Right kidney (tissue), 1 donor: ENCODE data around the gene IRX4.
"Not testable (repeated sequence)": the region's sequence is repeated elsewhere in the genome, so short reads cannot be mapped to it uniquely, and the experiment has no call there.

Experiments used
- DNase-seq: peaks from one replicate; pipeline ENCODE4 v3.0.0-alpha.2; 2016

Gene IRX4

DNA sequence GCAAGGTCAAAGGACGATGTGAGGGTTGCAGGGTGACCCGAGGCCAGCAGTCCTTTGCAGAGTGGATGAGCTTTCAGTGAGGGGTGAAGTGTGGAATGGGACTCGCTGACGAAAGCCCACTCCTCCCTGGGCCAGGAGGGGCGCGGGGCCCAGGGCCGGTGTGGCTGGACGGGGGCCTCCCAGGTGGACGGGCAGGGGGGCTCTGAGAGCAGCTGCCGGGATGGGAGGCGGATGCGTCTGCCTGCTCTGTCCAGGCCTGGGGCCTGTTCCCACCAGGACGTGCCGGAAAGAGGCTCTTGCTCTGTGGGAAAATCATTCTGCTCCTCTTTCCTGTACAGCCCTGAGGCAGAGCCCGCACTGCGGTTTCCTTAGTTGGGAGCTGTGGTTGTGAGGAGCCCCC is 24.3 kb downstream of the IRX4 start:
- no peak for DNase-seq

DNA sequence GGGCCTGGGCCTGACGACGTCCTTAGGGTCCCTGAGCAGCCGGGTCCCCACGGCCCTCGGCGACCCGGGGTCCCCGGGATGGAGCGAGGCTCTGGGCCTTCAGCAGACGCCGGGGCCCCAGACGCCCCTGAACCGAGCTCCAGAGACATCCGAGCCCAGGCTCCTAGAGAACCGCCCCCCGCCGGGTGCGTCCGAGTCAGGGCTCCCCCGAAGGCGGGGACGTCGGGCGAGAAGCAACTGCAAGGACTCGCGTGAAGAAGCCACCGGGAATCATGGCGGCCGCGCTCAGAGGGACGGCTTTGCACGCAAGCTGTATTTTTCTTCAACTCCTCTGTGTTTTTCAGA is 25.5 kb downstream of the IRX4 start:
- DNase-seq: no peak

DNA sequence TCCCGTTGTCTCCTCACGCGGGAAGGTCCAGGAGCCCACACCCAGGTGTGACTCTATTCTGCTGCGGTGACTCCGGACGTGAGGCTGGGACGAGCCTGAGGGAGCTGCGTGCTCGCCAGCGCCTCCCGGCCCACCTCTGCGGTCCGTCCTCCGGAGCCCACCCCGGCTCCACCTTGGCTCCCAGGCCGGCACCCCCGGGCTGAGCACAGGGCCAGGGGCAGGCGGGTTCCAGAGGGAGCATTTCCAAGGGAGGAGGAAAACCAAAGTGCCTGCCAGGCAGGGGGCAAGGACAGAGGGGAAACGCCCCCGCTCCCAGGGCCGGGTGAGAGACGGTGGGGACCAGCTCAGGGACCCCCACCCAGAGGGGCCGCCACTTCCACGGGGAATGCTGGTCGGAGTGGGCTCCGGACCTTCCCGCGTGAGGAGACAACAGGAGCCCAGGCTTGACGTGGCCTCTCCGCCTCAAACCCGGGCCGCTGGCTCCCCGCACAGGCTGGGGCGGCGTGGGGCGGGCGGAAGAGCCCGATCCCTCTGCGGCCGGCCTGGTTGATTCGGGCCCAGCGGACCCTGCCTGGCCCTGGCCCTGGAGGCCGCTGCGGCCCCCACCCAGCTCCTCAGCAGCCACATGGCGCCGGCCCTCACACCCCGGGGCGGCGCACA is 26.0 kb downstream of the IRX4 start:
- no peak for DNase-seq

GRCh38 chr5:1855596-1855995 is 27.1 kb downstream of the IRX4 start:
- DNase-seq: no peak

DNA sequence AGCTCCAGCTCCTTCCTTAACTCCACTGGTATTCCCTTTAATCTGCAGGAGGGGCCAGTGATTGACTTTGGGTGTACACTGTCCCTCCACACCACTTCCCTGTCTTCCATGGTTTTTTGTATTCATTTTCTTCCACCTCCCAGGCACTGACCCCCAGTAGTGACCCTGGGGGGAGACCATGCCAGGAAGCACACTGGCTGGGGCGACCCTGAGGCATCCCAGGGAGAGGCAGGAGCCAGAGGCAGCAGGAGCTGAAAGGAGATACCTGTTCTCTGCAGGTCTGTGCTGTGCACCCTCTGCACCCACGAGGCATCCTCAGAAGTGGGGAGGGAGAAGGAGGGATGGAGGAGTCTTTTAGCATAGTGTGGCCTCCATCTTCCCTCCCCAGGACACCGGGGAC is 27.6 kb downstream of the IRX4 start:
- DNase-seq: no peak

GRCh38 chr5:1853531-1853930 is 29.2 kb downstream of the IRX4 start:
- DNase-seq: no peak

DNA sequence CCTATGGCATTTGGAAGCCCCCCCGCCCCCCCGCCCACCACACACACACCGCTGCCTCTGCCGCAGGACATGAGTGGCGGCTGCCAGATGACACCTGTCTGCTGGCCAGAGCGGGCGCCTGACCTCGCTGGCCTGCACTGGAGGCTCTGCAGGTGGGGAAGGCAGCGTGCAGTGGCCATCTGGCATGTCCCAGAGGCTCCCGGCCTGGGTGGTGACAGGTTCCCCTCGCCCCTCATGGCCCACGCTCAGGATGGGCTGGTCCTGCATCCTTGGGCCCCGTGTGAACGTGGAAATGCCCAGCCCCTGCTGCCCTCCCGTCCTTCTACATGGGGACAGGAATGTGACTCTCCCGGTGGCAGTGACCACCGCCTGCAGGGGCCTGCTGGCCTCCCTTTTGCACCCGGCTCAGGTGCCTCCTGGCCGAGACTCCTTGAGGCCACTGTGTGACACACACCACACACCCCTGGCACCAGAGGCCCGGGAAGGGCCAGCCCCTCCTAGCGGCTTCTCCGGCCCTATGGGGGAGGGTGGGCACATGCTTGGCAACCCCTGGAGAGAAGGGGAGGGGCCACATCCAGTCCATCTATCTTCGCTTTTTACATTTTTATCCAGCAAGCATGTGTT is 30.3 kb downstream of the IRX4 start:
- DNase-seq: no peak

- DNase-seq: no peak
These were observed 31.3 kb downstream of the IRX4 start for GRCh38 chr5:1851290-1851934.

- DNase-seq: no peak
These were observed 32.2 kb downstream of the IRX4 start for GRCh38 chr5:1850324-1851154.

DNA sequence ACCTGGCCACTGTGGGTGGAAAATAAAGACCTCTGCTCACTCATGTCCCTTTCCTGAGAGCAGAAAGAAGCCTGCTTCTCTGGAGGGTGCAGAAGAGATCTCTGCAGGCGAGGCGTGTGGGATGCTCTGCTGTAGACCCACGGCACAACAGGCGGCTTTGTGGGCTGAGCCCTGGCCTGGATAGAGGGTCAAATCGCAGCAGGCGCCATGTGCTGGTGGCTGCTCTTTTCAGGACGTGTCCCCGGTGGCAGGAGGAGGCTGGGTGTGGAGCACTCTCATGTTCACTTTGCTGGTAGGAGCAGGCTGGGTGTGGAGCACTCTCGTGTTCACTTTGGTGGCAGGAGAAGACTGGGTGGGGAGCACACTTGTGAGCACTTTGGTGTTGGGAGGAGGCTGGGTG is 35.1 kb downstream of the IRX4 start:
- DNase-seq: no peak

- no peak for DNase-seq
These were observed 35.7 kb downstream of the IRX4 start for GRCh38 chr5:1847056-1847455.

- no peak for DNase-seq
These were observed 36.1 kb downstream of the IRX4 start for GRCh38 chr5:1846583-1846982.

GRCh38 chr5:1845696-1846095 is 37.0 kb downstream of the IRX4 start:
- DNase-seq: no peak

DNA sequence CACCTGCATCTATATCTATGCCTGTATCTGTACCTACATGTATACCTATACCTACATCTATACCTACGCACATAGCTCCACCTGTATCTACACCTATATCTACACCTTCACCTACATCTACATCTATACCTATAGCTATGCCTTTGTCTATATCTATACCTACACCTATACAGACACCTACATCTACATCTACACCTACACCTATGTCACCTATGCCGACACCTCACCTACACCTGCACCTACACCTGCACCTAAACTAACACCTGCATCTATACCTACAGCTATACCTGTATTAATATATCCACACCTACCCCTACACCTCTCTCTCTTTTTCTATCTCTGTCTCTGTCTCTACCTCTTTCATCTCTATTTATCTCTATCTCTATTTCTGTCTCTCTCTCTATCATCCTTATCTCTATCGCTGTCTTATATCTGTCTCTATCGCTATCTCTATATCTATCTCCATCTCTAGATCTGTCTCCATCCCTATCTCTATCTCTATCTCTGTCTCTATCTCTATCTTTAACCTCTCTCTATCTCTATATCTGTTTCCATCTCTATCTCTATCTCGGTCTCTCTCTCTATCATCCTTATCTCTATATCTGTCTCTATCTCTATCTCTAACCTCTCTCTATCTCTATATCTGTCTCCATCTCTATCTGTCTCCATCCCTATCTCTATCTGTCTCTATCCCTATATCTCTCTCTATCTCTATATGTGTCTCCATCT is 37.9 kb downstream of the IRX4 start:
- DNase-seq: no peak

DNA sequence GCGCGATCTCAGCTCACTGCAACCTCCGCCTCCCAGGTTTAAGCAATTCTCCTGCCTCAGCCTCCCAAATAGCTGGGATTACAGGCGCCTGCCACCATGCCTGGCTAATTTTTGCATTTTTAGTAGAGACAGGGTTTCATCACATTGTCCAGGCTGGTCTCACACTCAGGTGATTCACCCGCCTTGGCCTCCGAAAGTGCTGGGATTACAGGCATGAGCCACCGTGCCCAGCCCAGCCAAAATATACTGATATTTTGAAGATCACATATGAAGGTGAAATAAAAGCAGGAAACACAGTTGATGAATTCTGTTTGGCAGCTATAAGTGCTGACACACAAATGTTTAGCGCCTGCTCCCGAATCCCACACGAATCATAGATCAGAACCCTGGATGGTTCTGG is 39.0 kb downstream of the IRX4 start:
- DNase-seq: not testable (repeated sequence)

- DNase-seq: no peak
These were observed 40.5 kb downstream of the IRX4 start for GRCh38 chr5:1842004-1842819.

DNA sequence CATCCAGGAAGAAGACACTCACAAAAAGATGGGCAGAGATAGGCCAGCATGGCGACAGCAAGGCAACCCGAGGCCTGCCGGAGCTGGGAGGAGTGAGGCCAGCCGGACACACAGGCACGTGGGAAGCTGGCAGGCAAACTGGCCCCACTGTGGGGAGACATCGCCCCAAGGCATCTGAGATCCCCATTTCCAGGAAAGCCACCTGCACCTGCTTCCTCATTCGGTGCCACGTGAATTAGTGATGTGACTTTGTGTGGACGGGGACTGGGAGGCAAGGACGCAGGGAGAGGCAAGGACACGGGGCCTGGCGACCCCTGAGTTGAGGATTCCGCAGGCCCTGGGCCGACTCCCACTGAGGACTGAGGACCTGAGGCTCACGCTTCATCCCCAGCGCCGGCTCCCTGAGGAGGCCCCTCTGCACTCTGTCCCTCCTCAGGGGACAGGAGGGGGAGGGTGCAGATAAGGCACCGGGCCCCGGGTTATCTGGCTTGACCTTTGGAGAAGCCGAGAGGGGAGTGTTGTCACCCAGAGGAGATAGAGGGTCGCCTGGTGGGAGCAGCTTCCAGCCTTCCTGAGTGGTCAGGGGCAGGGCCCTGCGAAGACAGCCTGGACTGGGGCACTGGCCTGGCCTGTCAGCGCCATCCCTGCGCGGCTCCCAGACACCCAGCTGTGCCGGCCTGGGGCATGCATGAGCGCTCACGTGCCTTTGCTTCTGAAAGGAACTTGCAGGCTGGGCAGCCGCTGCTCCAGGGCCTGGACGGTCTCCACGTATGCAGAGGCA is 41.8 kb downstream of the IRX4 start:
- DNase-seq: no peak

DNA sequence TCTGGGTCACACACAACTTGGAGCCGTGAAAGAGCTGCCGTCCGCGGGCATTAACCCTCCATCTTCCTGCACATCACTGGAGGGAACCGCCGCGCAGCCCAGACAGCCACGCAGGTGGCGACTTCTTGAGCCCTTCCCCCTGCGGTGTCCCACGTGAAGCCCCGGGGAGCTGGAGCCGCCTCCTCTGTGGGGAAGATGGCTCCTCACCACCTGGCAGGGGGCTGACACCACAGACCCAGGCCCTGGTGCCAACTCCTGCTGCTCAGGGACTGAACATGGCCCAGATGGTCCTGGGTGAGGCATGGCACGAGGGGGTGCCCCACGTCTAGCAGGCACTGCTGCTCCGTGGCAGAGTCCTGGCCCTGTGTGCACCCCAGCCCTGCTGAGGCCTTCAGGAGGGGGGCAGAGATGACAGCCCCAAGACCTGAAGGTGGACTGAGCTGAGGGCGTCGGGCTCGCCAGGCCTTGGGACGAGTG is 42.6 kb downstream of the IRX4 start:
- DNase-seq: no peak

DNA sequence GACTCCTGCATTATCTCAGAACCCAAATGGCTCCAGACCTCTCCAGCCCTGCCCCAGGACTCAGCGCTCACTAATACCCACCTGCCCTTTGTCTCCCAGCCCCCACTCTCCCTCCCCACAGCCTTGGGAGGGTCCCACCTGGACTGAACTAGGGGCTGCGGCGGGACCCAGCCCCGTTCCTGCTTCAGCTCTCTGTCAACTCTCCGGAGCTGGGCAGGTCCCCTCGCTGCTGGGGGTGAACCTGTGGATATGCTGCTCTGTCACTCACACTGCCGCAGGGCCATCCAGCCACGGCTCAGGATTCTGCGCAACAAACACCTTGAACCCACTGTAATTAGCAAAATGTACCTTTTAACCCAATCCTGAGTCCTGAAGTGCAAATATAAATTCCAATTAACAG is 44.7 kb downstream of the IRX4 start:
- no peak for DNase-seq
